Measurements from ENCODE around the gene EXOC6B.

The EXOC6B gene

DNA sequence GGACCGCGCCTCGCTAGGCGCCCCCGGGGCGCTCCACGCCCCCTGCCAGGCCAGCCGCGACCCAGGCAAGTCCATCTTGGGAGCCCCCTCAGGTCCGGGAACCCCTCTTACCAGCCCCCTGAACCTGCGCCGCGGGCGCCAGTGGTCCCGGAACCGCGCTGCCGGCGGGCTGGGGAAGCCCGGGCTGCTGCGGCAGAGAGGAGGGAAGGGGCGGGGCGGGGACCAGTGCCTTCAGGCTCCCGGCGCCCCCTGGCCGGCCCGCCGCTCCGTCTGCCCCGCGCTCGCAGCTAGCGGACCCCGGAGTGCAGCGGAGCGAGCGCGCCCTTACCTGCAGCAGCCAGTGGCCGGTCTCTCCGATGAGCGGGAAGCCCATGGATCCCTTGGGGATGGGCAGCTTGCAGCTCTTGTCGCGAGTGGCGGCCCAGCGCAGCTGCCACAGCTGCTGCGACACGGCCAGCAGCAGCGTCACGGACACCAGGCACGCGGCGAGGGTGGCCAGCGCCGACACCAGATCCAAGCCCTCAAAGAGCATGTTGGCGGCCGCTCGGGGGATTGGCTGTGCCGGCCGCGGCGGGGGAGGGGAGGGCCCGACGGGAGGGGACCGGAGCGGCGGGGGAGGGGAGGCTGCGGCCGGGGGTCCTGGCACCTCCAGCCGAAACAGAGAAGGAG lies 678.4 kb downstream of the EXOC6B start, which contains the start of gene CYP26B1:
CYP26B1 (minus strand) TSS at position 560 of the 669 bp plus-strand sequence; CDS start at position 532, 28 bp downstream.
- Mint-ChIP-seq H3K27me3 (ENCODE audit: low read depth) (peaks cover 95% of the 10 kb centered on the region), H3K27ac (peak within 1 kb of the TSS; percentile 54 to 70 (median 70)), H3K4me1 (peaks cover 58% of the 10 kb centered on the region), H3K4me3 (peak within 1 kb of the TSS; percentile 91 to 94 (median 91)), H3K36me3 (ENCODE audit: low read depth) (no peaks in the 10 kb centered on the region), H3K9me3 (peaks cover 4% of the 10 kb centered on the region)
- TF ChIP-seq, protein P1, sequence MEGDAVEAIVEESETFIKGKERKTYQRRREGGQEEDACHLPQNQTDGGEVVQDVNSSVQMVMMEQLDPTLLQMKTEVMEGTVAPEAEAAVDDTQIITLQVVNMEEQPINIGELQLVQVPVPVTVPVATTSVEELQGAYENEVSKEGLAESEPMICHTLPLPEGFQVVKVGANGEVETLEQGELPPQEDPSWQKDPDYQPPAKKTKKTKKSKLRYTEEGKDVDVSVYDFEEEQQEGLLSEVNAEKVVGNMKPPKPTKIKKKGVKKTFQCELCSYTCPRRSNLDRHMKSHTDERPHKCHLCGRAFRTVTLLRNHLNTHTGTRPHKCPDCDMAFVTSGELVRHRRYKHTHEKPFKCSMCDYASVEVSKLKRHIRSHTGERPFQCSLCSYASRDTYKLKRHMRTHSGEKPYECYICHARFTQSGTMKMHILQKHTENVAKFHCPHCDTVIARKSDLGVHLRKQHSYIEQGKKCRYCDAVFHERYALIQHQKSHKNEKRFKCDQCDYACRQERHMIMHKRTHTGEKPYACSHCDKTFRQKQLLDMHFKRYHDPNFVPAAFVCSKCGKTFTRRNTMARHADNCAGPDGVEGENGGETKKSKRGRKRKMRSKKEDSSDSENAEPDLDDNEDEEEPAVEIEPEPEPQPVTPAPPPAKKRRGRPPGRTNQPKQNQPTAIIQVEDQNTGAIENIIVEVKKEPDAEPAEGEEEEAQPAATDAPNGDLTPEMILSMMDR (IDR thresholded peaks at IDR 0.05; ENCODE audit: unreplicated experiment in 3 of 3), result no peak

DNA sequence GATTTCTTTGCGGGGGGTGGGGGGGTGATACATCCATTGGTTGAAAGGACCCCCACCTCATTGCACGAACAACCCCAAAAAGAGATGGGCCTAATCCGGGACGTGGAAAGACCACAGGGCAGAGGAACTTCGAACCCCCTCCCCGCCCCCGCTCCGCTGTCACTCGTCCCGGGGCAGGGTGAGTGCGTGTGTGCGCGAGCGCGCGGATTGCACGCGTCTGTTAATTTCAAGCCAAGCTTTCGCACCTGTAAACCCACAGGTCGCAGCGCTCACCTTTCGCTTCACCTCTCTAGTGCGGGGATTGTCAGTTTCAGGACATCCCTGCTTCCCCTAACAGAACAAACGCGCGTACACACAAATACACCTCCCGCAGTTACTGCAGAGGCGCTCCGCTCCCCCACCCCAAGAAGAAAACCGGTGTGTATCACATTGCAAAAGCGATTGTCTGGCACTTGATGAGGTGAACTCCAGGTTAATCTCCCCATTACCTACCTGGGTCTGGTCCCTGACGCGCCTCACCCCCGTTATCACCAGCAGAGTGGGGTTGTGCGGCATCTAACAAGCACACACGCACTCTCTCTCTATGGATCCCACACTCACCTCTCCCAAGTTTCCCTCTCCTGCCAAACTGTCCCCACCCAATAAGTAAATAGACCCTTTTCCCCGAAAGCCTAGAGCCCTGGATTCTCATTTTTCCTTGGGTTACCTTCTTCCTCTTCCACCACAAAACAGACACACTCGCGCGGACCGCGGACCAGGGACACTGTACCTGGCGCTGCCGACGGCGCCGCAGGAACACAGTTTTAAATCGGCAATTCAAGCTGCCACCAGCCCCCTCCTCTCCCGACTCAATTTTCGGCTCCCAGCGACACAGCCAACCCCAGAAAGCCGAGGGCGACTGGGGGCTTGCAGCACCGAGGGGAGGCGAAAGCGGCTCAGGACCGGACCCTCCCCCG lies 679.2 kb downstream of the EXOC6B start:
- Mint-ChIP-seq H3K9me3 (peaks cover 4% of the 10 kb centered on the region), H3K27ac (peak overlapping the region in 1 of 3 experiments; percentile 40), H3K4me1 (peaks cover 61% of the 10 kb centered on the region), H3K4me3 (peak overlapping the region; percentile 86 to 91 (median 89)), H3K27me3 (ENCODE audit: low read depth) (peaks cover 95% of the 10 kb centered on the region), H3K36me3 (ENCODE audit: low read depth) (no peaks in the 10 kb centered on the region)
- TF ChIP-seq, protein P1 (IDR thresholded peaks at IDR 0.05; ENCODE audit: unreplicated experiment in 3 of 3), result no peak

DNA sequence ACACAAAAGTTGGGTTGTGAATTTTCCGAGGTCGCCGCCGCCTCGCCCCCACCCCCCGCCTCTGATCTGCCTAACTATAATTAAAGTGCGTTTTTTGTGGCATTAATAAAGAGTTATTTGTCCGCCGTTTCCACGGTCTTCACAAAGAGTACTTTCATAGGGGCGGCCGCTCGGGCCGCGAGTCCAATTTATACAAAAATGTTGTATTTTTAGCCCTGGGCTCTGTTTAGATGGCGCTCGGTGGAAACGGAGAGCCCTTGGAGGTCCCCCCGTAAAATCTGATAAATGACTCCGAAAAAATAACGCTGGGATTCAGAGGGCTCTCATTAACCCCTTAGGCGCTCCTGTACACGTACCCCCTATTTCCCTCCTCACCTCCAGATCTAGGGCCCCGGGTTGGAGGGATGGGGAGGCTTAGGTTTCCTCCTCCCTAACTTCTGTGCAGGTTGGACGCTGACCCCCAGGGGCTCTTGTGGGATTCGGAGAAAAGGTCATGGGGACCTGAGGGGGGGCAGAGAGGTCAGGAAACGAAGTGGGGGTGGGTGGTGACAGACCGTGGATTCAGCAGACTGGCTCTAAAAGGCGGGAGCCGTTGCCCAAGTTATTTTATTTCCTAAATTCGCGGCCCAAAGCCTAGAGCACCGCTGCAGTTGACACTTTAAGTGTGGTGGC lies 680.0 kb downstream of the EXOC6B start:
- H3K27me3 Mint-ChIP-seq (ENCODE audit: low read depth), result peaks cover 95% of the 10 kb centered on the region
- no peaks in the 10 kb centered on the region for H3K36me3 Mint-ChIP-seq (ENCODE audit: low read depth)
- TF ChIP-seq, protein P1 (IDR thresholded peaks at IDR 0.05; ENCODE audit: unreplicated experiment in 3 of 3), result no peak
- peak overlapping the region; percentile 86 to 91 (median 89) for H3K4me3 Mint-ChIP-seq
- no peak overlapping the region for H3K27ac Mint-ChIP-seq
- H3K4me1 Mint-ChIP-seq, result peaks cover 61% of the 10 kb centered on the region
- H3K9me3 Mint-ChIP-seq, result peaks cover 4% of the 10 kb centered on the region

DNA sequence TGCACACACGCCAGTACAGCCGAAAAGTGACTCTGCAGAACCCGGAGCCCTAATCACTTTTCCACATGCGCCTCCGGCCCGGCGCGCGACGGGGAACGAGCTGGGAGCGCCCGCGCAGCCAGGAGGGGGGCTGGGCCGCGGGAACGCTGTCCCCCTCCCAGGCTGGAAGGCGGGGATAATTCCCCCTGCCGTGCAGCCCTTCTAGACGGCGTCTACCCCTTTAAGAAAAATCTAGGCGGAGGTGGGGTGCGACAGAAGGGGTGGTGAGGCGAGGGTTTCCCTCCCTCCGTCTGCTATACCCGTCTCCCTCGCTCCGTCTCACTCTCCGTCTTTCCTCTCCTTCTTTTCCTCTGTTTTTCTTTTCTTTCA lies 680.6 kb downstream of the EXOC6B start:
- H3K9me3 Mint-ChIP-seq, result peaks cover 4% of the 10 kb centered on the region
- H3K27ac Mint-ChIP-seq, result no peak overlapping the region
- TF ChIP-seq, protein P1 (IDR thresholded peaks at IDR 0.05; ENCODE audit: unreplicated experiment in 3 of 3), result no peak
- H3K4me1 Mint-ChIP-seq, result peaks cover 59% of the 10 kb centered on the region
- H3K27me3 Mint-ChIP-seq (ENCODE audit: low read depth), result peaks cover 95% of the 10 kb centered on the region
- peak overlapping the region; percentile 86 to 91 (median 89) for H3K4me3 Mint-ChIP-seq
- no peaks in the 10 kb centered on the region for H3K36me3 Mint-ChIP-seq (ENCODE audit: low read depth)

DNA sequence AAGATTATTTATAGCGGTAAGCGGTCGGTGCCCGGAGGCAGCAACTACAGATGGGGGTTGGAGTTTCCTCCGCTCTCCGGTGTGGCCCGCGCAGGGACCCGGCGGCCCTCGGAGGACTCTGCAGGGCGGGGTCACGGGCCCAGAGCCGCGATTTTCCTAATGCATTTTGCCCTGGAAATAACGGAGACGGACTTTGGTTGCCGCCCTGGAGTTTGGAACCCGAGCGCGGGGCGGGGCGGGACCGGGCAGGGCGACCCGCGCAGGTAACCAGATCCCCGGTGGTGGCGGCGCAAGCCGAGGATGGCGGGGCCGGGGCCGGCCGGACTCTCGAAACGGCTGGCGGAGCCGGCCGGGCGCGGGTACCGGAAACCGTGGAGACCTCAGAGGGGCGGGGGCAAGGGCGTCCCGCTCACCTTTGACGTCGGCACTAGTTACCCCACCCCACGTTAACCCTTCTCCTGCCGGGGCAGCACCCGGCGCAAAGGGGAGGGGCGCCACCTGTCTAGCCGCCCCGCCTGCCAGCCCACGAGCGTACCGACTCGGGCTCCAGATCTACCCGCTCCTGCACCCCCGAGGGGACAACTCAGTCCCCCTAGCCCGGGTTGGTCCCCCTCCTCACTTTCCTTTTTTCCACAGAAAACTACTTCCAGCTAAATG lies 681.1 kb downstream of the EXOC6B start:
- H3K4me1 Mint-ChIP-seq, result peaks cover 54% of the 10 kb centered on the region
- no peaks in the 10 kb centered on the region for H3K36me3 Mint-ChIP-seq (ENCODE audit: low read depth)
- no peak overlapping the region for H3K27ac Mint-ChIP-seq
- peaks cover 91% of the 10 kb centered on the region for H3K27me3 Mint-ChIP-seq (ENCODE audit: low read depth)
- H3K4me3 Mint-ChIP-seq, result peak overlapping the region; percentile 86 to 91 (median 89)
- TF ChIP-seq, protein P1 (IDR thresholded peaks at IDR 0.05; ENCODE audit: unreplicated experiment in 3 of 3), result no peak
- peaks cover 4% of the 10 kb centered on the region for H3K9me3 Mint-ChIP-seq
